GM18519 (cell line): Measurements from ENCODE around the gene AADACL4.
"Not testable (repeated sequence)": the region's sequence is repeated elsewhere in the genome, so short reads cannot be mapped to it uniquely, and the experiment has no call there.

Experiments
- ATAC-seq: cut with Tn5 transposase; IDR thresholded peaks from one replicate; pipeline ENCODE4 v1.9.1; 2021; ENCODE audit warnings: mild to moderate bottlenecking, moderate library complexity; ENCODE audit not compliant: unreplicated experiment, low FRiP score

Gene AADACL4

DNA sequence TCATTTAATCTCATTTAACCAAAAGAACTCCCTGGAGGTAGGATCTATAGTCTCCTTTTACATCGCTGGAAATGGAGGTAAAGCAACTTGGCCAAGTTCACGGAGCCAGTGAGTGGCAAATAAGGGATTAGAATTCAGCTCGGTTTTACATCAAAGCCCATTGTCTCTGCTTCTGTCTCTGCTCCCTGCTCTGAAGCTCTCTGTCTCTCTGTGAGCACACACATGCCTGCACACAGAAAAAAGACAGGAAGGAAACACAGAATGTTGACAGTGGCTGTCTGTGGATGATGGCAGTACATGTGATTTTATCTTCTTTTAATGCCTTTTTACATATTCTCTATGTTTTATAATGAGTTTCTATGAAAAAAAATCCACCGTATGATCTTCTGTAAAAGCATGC lies 17.0 kb upstream of the AADACL4 start:
- no peak for ATAC-seq

DNA sequence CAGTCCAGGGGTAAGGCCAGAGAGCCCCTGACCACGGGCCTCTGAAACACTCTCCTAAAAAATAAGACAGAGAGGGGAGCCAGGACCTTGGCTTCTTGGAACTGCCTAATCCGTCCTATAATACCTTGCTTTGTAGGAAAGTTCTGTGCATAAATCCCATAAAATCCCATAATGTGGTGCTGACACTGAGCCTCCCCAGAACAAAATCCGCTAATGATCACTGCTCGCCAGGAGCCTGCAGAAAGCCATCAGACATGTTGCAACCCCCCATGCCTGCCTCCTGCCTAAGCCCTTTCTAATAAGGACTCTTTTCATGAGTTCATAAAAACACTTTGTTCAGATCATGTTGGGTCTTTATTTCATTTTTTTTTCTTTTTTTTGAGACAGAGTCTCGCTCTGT lies 16.6 kb upstream of the AADACL4 start:
- no peak for ATAC-seq

DNA sequence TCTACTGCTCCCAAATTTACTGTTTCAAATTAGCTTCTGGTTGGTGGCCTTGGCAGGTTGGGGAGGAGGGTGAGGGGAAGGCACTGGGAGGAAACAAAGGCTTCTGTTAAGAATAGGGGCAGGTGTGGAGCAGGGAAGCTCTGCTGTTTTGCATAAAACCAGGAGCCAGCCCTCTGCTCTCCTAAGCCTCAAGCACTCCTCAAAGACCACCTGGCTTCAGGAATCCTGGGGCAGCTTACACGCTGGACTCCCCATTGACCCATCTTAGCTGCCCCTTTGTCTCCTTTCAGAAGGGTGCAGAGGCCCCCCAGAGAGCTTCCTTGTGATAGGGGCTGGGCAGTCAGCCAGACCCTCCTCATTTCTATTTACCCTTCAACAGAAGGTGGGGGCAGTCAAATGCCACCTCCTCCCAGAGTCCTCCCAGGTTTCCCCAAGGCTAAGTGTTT lies 14.4 kb upstream of the AADACL4 start:
- ATAC-seq: no peak

DNA sequence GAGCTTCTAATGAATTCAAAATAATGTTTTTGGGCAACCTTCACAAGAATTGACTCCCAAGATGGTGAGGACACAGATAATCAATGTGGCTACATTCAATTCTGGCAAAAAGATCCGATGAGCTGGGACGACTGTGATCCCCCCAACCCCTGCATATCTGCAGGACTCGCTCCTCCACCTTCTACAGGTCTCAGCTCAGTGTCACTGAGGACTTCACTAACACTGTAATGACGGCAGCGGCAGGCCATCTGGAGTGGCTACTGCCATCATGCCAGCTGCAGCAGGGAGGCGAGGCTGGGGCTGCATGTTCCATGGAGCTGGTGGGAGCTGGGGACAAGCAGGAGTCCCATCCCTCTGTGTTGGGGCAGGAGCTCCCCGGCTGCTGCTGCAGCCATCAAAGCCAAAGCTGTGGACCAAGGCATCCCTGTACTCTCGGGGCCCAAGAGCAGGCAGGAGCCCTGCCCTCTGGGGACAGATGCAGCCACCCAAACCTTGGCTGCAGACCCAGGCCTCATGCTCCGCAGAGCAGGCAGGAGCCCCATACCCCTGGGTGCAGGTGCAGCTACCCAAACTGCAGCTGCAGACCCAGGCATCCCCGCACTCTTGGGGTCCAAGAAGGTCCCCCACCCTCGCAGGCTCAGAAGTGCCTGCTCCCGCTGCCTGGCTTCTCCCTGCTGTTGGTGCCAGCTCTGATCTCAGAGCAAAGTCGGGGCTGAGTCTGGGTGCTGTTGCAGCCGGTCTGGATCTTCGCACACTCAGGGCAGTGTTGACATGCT lies 13.7 kb upstream of the AADACL4 start:
- no peak for ATAC-seq

DNA sequence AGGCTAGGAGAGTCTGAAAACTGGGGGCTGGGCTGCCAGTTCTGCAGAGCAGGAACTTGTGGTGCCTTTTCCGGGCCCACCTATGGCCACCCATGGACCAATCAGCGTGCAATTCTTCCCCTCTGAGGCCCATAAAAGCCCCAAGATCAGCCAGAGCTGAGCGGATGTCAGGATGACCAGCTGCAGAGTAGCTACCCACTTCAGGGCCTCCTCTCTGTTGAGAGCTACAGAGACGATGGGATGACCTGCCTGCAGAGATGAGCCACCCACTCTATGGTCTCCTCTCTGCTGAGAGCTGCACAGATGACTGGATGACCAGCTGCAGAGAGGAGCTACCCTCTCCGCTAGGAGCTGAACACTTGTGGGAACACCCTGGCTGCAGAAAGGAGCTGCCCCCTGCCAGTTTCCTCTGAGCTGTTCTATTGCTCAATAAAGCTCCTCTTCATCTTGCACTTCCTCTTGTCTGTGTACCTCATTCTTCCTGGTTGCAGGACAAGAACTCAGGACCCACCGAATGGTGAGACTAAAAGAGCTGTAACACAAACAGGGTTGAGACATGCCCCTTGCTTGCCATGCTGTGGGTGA lies 12.8 kb upstream of the AADACL4 start:
- ATAC-seq: no peak

DNA sequence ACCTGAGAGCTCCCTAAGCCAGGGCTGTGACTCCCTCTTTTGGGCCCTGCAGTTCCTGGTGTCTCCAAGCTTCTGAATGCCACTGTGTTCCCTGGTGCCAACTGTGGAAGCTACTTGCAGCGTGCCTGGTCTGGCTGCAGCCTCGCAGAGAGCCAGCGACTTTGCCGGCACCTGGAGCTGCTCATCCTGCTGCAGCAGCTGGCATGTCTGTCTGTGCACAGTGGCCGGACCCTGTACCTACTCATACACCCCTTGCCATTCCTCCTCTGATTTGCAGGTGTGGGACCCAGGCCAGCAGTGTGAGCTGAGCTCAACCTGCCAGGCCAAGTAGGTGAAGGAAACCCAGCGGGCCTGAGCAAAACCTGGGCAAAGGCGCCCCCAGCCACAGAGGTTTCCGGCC lies 12.3 kb upstream of the AADACL4 start:
- ATAC-seq: no peak

DNA sequence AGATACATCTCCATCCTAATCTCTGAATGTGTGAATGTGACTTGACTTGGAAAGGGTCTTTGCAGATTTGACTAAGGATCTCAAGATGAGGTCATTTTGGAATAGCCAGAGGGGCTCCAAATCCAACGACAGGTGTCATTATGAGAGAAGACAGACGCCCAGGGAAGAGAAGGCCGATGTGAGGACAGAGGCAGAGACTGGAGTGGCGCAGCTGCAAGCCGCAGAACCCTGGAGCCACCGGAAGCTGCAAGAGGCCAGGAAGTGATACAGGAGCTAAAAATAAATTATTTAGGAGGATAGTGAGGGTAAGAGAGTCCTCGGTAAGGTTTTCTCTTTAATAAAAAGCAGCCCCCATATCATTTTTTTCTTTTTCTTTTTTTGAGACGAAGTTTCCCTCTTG lies 9.7 kb upstream of the AADACL4 start:
- no peak for ATAC-seq

DNA sequence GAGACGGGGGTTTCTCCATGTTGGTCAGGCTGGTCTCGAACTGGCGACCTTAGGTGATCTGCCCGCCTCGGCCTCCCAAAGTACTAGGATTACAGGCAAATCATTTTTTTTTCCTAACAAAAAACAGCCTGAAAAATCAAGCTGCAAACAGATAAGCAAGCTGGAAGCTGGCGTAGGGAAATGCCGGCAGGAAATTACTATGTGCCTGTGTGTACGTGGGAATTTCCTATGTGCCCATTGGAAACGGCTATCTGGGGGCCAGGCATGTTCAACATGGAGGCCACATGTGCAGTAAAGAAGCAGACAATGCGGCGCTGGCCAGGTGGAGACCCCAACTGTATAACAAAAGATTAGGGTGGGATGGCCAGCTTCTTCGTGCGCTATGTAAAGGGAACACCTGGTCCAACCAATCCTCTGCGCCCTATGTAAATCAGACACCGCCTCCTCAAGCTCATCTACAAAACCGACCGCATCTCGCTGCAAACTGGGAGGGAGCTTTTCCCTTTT lies 9.1 kb upstream of the AADACL4 start:
- no peak for ATAC-seq

DNA sequence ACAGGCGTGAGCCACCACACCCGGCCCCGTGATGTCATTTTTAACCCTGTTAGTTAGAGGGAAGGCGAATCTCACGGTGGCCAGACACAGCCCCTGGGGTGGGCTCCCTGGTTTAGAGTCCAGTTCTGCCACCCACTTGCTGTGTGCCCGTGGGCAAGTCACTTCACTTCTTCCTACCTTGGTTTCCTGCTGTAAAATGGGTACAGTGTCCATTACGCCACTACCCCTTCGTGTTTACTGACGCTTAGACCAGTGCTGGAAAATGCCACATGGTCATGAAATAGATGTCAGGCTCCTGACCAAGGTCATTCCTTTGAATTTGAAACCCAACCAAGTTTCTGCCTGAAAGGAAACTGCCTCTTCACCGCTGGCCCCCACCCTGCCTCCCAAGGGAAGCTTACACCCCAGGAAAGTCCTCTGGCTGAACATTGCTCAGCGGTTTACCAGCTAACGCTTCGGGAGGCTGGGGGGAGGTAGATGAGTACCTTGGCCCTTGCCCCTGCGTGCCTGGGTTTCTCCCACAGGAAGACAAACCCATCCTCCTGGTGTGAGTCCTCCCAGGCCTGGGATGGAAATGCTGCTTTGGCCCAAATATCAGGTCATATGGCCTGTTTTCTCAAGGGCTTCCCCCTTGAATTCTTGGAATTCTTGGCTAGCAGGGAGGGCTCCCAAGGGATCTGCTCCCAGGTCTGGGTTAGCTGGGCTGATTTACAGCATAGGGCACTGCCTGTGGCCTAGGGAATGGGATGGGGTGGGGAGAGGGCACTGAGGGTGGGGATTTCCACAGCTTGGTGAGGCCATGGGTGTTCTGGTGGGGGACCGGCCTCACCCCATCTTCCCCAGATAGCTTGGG lies 7.6 kb upstream of the AADACL4 start:
- ATAC-seq: no peak

DNA sequence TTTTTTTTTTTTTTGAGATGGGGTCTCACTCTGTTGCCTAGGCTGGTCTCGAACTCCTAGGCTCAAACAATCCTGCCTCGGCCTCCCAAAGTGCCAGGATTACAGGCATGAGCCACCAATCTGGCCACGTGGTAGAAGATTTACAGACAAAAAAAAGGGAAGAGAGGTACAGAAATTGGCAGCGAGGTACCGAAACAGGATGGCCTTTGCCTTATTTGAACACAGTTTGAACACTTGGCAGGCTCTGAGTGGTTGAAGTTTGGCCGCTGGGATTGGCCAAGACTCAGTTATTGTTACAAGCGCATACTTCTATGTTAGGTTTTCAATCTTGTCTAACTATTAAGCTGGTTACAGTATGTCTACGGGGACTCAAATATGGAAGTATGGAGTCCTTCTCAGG lies 6.2 kb upstream of the AADACL4 start:
- ATAC-seq: no peak

DNA sequence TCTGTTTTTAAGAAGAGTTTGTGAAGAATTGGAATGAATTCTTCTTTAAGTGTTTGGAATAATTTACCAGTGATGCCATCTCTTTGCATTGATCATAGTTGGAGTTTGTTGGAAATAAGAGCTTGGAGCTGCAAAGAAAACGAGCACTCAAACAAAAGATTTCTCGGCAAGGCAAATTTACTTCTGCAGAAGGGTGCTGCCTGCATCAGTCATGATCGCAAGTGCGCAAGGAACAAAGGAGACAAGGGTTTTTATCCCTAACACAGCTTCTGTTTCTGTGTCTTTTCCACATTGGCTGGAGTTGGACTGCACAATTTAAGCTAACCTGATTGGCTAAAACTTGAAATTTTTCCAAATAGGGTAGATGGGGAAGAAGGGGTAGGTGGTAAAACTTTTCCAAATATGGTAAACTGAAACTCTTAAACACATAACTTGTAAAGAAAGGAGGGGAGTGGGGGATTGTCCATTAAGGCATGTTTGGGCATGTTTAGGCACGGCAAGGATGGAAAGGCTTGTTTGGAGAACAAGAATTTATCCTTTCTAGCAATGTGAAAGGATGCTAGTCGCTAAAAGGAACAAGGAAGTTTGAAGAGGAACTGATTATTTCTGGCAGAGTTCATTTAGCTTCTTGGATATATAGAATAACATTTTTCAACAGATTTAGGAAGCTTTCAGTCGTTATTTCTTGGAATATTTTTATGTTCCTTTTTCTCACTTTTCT lies 3.5 kb upstream of the AADACL4 start:
- ATAC-seq: no peak

DNA sequence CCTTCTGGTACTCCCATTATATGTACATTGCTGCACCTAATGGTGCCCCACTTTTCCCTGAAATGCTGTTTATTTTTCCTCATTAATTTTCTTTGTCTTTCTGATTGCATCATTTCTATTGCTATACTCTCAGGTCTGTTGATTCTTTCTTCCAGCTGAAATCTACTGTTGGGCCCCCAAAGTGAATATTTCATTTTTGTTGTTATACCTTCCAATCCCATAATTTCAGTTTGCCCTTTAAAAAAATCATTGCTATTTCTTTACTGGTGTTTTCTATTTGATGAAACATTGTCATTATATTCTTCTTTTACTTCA lies 3.0 kb upstream of the AADACL4 start:
- no peak for ATAC-seq

DNA sequence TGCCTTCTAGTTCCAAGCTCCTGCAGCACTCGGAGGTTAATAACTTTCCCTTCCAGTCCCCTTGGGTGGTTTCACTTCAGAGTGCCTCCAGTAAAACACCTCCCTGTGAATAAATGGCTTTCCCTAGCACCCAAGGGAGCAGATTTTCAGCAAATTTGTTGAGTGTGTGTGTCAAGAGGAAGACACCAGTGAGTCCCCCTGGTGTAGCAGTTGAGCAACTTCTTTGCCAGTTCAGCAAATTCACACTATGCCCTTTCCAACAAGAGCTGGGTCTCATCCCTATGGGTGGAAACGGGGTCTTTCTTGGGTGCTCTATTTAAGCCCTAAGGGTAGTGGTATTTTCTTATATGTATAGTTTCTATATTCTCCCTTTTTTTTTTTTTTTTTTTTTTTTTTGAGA lies 806 bp upstream of the AADACL4 start:
- no peak for ATAC-seq

DNA sequence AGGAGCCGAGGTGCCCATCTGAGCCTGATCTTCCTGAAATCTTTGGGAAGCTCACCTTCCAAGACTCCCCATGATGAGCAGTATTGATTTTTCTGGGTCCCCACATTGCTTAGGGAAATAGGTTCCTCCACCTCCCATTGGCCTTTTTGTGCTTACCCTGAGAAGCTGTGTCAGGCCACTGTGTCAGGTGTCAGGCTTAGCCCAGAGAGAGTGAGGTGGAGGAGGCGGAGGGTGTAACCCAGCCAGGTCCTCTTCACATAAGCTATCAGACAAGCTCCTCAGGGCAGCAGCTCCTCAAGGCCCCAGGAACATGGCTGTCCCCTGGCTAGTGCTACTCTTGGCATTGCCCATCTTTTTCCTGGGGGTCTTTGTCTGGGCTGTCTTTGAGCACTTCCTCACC lies 352 bp downstream of the AADACL4 start:
- ATAC-seq: no peak

DNA sequence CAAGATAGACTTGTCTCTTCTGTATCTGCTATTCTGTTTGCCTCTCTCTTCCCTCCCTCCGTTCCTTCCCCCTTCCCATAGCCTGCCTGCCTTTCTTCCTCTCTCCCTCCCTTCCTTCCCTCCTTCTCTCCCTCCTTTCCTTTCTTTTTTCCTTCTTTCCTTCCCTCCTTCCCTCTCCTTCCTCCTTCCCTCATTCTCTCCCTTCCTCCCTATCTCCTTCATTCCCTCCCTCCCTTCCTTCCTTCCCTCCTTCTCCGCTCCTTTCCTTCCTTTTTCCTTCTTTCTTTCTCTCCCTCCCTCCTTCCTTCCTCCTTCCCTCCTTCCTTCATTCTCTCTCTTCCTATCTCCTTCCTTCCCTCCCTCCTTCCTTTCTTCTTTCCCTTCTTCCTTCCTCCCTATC lies 944 bp downstream of the AADACL4 start:
- ATAC-seq: no peak

DNA sequence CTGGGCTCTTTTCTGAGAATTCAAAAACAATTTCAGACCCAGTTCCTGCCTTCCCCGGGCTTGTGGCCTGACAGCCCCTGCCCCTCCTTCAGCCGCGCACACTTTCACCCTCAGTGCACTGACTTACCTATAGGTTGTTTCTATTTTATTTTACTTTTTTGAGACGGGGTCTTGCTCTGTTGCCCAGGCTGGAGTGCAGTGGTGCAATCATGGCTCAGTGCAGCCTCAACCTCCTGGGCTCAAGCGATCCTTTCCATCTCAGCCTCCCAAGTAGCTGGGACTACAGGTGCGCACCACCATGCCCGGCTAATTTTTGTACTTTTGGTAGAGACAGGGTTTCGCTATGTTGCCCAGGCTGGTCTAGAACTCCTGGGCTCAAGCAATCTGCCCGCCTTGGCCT lies 1.5 kb downstream of the AADACL4 start:
- not testable (repeated sequence) for ATAC-seq

DNA sequence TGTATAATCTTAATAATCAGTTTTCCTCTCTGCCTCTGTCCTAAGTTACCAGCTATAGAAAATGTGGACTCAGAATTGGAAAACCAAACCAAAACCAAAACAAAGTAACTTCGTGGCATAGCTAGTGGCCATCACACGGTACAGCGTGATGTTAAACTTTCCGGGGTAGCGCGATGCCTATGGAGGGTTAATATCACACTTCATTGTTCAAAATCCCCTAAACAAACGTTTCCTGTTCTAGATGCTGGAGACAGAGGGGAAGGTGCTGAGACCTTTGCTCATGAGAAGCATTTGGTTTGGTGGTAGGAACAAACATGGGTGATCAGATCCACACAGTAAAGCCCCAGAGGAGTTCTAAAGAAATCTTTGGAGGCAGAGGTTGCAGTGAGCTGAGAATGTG lies 4.9 kb downstream of the AADACL4 start:
- ATAC-seq: no peak

DNA sequence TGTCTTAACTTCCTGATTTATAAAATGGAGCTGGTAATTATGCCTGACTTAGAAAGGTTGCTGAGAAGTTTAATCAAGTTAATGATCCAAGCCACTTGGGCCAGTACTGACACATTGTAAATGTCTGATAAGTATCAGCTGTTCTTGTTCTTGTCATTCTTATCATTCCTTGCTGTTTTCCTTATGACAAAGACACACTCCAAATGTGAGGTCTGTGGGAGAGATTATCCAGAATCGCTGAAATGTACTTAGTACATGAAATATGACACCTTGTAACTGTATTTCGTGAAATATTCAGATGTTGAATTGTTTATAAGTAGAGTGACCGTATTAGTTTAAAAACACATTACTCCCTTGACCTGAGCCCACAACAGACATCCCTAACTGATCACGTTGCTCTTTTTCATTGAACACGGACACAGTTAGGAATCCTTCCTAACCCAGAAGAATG lies 6.1 kb downstream of the AADACL4 start:
- ATAC-seq: no peak

DNA sequence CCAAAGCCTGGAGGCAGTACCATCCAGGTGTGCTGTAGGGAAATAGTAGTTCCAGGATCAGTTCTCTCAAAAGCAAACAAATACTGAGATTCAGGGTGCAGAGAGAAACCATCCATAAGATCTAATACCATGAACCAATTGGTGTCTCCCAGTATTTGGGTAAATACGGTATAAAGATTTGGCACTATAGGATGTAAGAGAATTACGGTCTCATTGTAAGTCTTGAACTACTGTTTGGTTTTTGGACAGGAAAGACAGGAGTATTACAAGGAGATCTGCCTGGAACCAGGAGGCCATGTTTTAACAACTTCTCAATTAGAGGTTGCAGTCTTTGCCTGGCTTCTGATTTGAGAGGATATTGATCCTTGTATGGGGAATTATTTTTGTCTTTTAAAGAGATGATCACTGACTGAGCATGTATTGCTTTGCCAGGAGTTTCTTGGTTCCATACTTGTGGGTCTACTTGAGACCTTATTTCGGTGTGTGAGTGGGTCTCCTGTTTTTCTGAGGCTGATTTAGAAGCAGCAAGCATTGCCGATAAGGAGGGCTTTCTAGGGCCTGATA lies 10.2 kb downstream of the AADACL4 start:
- no peak for ATAC-seq

DNA sequence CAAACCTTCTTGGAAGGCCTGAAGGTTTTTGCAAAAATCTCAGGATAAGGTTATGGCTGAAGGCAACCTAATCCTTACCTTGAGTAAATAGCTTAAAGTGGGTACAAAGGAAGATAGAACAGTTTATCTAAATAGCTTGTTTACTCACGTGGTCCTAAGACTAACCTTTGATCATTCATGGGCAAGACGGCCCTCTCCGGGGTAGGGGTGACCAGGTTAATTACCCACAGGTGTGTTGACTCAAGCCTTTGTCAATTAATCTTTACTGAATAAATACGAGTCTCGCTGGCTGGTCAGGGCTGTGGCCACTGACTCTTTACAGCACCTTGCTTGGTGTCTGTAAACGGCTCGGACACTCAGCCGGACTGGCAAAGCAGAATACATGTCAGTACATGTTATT lies 10.8 kb downstream of the AADACL4 start:
- no peak for ATAC-seq
